Endodermal cell (in vitro differentiated cells): Measurements from ENCODE around the gene EWSR1. TPM values are rescaled to one million over a fixed set of nuclear protein-coding genes. Genes with fewer than 3 reads are reported as not detected.
"Not testable (repeated sequence)": the region's sequence is repeated elsewhere in the genome, so short reads cannot be mapped to it uniquely, and the experiment has no call there.

ENCODE experiments used
- DNase-seq: peaks from one replicate; pipeline ENCODE4 v3.0.0-alpha.2; 2017
- H3K27ac ChIP-seq: 2 replicates; pipeline ENCODE4 v1.5.1; 2013; ENCODE audit warnings: mild to moderate bottlenecking, low read depth, low read length, moderate library complexity
- H3K27me3 ChIP-seq: 2 replicates; pipeline ENCODE4 v1.6.1; 2013; ENCODE audit warnings: mild to moderate bottlenecking, low read length, moderate library complexity; ENCODE audit not compliant: insufficient read depth, control insufficient read depth, poor library complexity, severe bottlenecking
- H3K36me3 ChIP-seq: 2 replicates; pipeline ENCODE4 v1.7.0; 2013; ENCODE audit warnings: mild to moderate bottlenecking, low read length, moderate library complexity; ENCODE audit not compliant: control insufficient read depth, insufficient read depth
- H3K4me1 ChIP-seq: one replicate; pipeline ENCODE4 v1.7.0; 2013; ENCODE audit warnings: low read length; ENCODE audit not compliant: control insufficient read depth, insufficient read depth
- H3K4me3 ChIP-seq: 2 replicates; pipeline ENCODE4 v1.5.1; 2013; ENCODE audit warnings: mild to moderate bottlenecking, low read length, moderate library complexity
- H3K9ac ChIP-seq: 2 replicates; pipeline ENCODE4 v1.6.1; 2013; ENCODE audit warnings: mild to moderate bottlenecking, low read length, moderate library complexity; ENCODE audit not compliant: poor library complexity, severe bottlenecking; ENCODE audit errors: extremely low read depth
- H3K9me3 ChIP-seq: 2 replicates; pipeline ENCODE4 v1.6.1; 2013; ENCODE audit warnings: mild to moderate bottlenecking, low read length, moderate library complexity; ENCODE audit not compliant: control insufficient read depth
- H3K27ac Mint-ChIP-seq: 2 replicates; pipeline ENCODE4 v1.8.0; 2020; ENCODE audit warnings: mixed read lengths
- H3K27me3 Mint-ChIP-seq: 2 replicates; pipeline ENCODE4 v1.8.0; 2021; ENCODE audit warnings: mild to moderate bottlenecking, mixed read lengths; ENCODE audit not compliant: insufficient read depth
- H3K36me3 Mint-ChIP-seq: 2 replicates; pipeline ENCODE4 v1.8.0; 2020; ENCODE audit warnings: low read depth, mixed read lengths
- H3K4me1 Mint-ChIP-seq: 2 replicates; pipeline ENCODE4 v1.8.0; 2020; ENCODE audit warnings: mixed read lengths
- H3K4me3 Mint-ChIP-seq: 2 replicates; pipeline ENCODE4 v1.8.0; 2020; ENCODE audit warnings: mild to moderate bottlenecking, moderate library complexity, mixed read lengths
- H3K9me3 Mint-ChIP-seq: 2 replicates; pipeline ENCODE4 v1.8.0; 2020; ENCODE audit warnings: mild to moderate bottlenecking, mixed read lengths
- CTCF ChIP-seq: fragments of 200-600 bp; sonication (generic); conservative IDR thresholded peaks from 2 replicates; pipeline ENCODE4 v1.5.0; 2021; ENCODE audit warnings: antibody characterized with exemption, mild to moderate bottlenecking
- WGBS, 2 experiments: methylation state at CpG; one replicate each; pipeline versions ENCODE4 v1.1.5 to v1.1.7; 2013; ENCODE audit warnings: missing lambda C conversion rate in 2 of 2, mixed read lengths in 1 of 2; ENCODE audit not compliant: insufficient coverage in 1 of 2, insufficient read length in 1 of 2; 5-methylcytosine and 5-hydroxymethylcytosine counted together
- total RNA-seq, 2 donors: library from RNA; stranded (reverse); fragmentation: NEBNext Ultra II Directional in 1 of 2; extraction: Animal tissue kit (Norgen Biotek cat#: 25700) in 1 of 2; gene quantifications; 2 replicates in 1 of 2; 3 replicates in 1 of 2; pipeline ENCODE4 v1.2.1, GENCODE V29; 2021

Gene EWSR1
- total RNA-seq, 2 donors from 2014 or later: 295 to 352 TPM

- DNase-seq: no peak
- Mint-ChIP-seq H3K4me3 (no peak overlapping the region), H3K36me3 (no peaks in the 10 kb centered on the region), H3K9me3 (peaks cover 2% of the 10 kb centered on the region), H3K4me1 (no peaks in the 10 kb centered on the region), H3K27ac (no peak overlapping the region), H3K27me3 (no peaks in the 10 kb centered on the region)
- Histone ChIP-seq H3K27me3 (no peaks in the 10 kb centered on the region), H3K36me3 (no peaks in the 10 kb centered on the region), H3K9me3 (no peaks in the 10 kb centered on the region), H3K4me3 (no peak overlapping the region), H3K27ac (no peak overlapping the region), H3K4me1 (no peaks in the 10 kb centered on the region), H3K9ac (no peak overlapping the region)
- WGBS, 2 experiments: 88 to 91% methylated on average over 14 to 22 of the region's 22 CpGs
- TF ChIP-seq CTCF: no peak
Observed at GRCh38 chr22:29231971-29232959, 35.8 kb upstream of the EWSR1 start.

DNA sequence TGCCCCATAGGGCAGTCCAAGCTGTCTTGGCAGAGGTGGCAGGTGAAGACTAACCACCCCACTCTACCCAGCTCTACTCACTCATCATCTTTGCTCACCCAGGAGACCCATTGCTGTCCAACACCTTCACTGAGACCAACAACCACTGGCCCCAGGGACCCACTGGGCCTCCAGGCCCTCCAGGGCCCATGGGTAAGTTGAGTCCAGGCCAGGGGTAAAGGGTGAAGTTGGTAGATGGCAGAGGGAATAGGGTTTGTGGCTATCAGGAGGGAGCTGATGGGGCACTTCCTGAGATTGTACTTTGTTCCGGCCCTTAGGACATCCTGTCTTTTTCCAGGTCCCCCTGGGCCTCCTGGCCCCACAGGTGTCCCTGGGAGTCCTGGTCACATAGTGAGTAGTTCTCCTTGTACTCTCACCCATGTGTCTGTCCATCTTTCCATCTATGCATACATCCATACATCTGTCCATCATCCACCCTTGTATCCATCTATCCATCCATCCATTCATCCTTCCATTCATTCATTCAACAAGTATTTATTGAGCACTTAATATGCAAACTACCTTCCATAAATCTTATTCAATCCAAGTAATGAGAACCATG lies 34.7 kb upstream of the EWSR1 start:
- 81 to 100% methylated on average over 1 of the region's 1 CpG for WGBS, 2 experiments
- Histone ChIP-seq H3K9ac (no peak overlapping the region), H3K4me1 (no peaks in the 10 kb centered on the region), H3K9me3 (no peaks in the 10 kb centered on the region), H3K27me3 (no peaks in the 10 kb centered on the region), H3K27ac (no peak overlapping the region), H3K36me3 (no peaks in the 10 kb centered on the region), H3K4me3 (no peak overlapping the region)
- no peak for TF ChIP-seq CTCF
- H3K27me3 Mint-ChIP-seq: no peaks in the 10 kb centered on the region
- H3K4me3 Mint-ChIP-seq: no peak overlapping the region
- peaks cover 2% of the 10 kb centered on the region for H3K9me3 Mint-ChIP-seq
- no peak for DNase-seq
- H3K27ac Mint-ChIP-seq: no peak overlapping the region
- H3K36me3 Mint-ChIP-seq: no peaks in the 10 kb centered on the region
- no peaks in the 10 kb centered on the region for H3K4me1 Mint-ChIP-seq

DNA sequence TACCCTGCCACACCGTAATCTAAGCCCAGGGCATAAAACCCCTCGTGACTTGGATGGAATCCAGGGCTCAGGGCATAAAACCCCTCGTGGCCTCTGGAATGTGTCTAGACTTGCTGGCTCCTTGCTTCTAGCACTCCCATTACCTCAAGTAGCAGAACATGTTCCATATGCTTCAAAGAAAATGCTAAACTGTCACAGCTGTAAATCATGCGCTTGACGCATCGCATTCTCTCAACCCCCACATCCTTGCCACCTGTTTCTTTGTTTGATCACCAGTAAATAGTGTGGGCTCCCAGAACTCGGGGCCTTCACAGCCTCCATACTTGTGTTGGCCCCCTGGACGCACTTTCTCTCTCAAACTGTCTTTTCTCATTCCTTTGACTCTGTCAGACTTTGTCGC lies 27.6 kb upstream of the EWSR1 start:
- not testable (repeated sequence) for H3K4me1 Mint-ChIP-seq, H3K4me3 Mint-ChIP-seq, H3K36me3 ChIP-seq, DNase-seq, H3K27me3 Mint-ChIP-seq, H3K27me3 ChIP-seq, H3K4me1 ChIP-seq, H3K27ac Mint-ChIP-seq, H3K9ac ChIP-seq, H3K27ac ChIP-seq, H3K4me3 ChIP-seq
- Mint-ChIP-seq H3K36me3 (peaks cover 46% of the 10 kb centered on the region), H3K9me3 (peaks cover 33% of the 10 kb centered on the region)
- 87 to 92% methylated on average over 7 to 9 of the region's 9 CpGs for WGBS, 2 experiments
- peaks cover 20% of the 10 kb centered on the region for H3K9me3 ChIP-seq
